Mesothelial cell of epicardium (in vitro differentiated cells): Measurements from ENCODE around the gene BCOR. TPM values are rescaled to one million over a fixed set of nuclear protein-coding genes. Genes with fewer than 3 reads are reported as not detected.

ENCODE experiments used
- DNase-seq, 2 experiments: peaks; one replicate each; pipeline ENCODE4 v3.0.0; 2021; ENCODE audit warnings: low spot score in 2 of 2; ENCODE audit not compliant: unreplicated experiment in 2 of 2
- H3K27ac Mint-ChIP-seq: 2 replicates; pipeline ENCODE4 v1.8.0; 2021; ENCODE audit warnings: mixed read lengths
- H3K27me3 Mint-ChIP-seq: 2 replicates; pipeline ENCODE4 v1.8.0; 2021; ENCODE audit warnings: low read depth, mixed read lengths
- H3K36me3 Mint-ChIP-seq: 2 replicates; pipeline ENCODE4 v1.8.0; 2021; ENCODE audit warnings: mixed read lengths
- H3K4me1 Mint-ChIP-seq: 2 replicates; pipeline ENCODE4 v1.8.0; 2021; ENCODE audit warnings: mixed read lengths
- H3K4me3 Mint-ChIP-seq: 2 replicates; pipeline ENCODE4 v1.8.0; 2021; ENCODE audit warnings: mild to moderate bottlenecking, moderate library complexity, mixed read lengths
- H3K9me3 Mint-ChIP-seq: 2 replicates; pipeline ENCODE4 v1.8.0; 2021; ENCODE audit warnings: mixed read lengths
- CTCF ChIP-seq: fragments of 200-600 bp; sonication (generic); IDR thresholded peaks from one replicate; pipeline ENCODE4 v1.5.0; 2021; ENCODE audit warnings: antibody characterized with exemption; ENCODE audit not compliant: unreplicated experiment
- total RNA-seq: library from RNA; stranded (reverse); gene quantifications from 3 replicates; pipeline ENCODE4 v1.2.1, GENCODE V29; 2021

Gene BCOR
- total RNA-seq, 1 donor from 2014 or later, result 52.3 TPM

- H3K9me3 Mint-ChIP-seq, result peaks cover 7% of the 10 kb centered on the region
- DNase-seq, result no peak
- no peaks in the 10 kb centered on the region for H3K36me3 Mint-ChIP-seq
- peak overlapping the region; percentile 28 for H3K4me3 Mint-ChIP-seq
- TF ChIP-seq CTCF, result no peak
- peak overlapping the region; percentile 69 for H3K27ac Mint-ChIP-seq
- H3K4me1 Mint-ChIP-seq, result peaks cover 59% of the 10 kb centered on the region
- peaks cover 29% of the 10 kb centered on the region for H3K27me3 Mint-ChIP-seq
These were observed 90.5 kb downstream of the BCOR start for GRCh38 chrX:40007131-40007755.

- no peak for DNase-seq
- Mint-ChIP-seq H3K27me3 (peaks cover 25% of the 10 kb centered on the region), H3K9me3 (peaks cover 7% of the 10 kb centered on the region), H3K27ac (no peak overlapping the region), H3K4me3 (no peak overlapping the region), H3K36me3 (no peaks in the 10 kb centered on the region), H3K4me1 (peaks cover 56% of the 10 kb centered on the region)
- TF ChIP-seq CTCF, result no peak
These were observed 91.4 kb downstream of the BCOR start for GRCh38 chrX:40006106-40007017.

- TF ChIP-seq CTCF, result no peak
- Mint-ChIP-seq H3K27me3 (peaks cover 16% of the 10 kb centered on the region), H3K4me3 (peak overlapping the region; percentile 66), H3K27ac (peak overlapping the region; percentile 79), H3K4me1 (peaks cover 48% of the 10 kb centered on the region), H3K9me3 (peaks cover 7% of the 10 kb centered on the region), H3K36me3 (no peaks in the 10 kb centered on the region)
- no peak for DNase-seq
These were observed 92.3 kb downstream of the BCOR start for GRCh38 chrX:40005292-40006011.

GRCh38 chrX:40004921-40005291 is 92.9 kb downstream of the BCOR start:
- no peak for DNase-seq
- Mint-ChIP-seq H3K4me3 (peak overlapping the region; percentile 24), H3K4me1 (peaks cover 43% of the 10 kb centered on the region), H3K27ac (no peak overlapping the region), H3K36me3 (no peaks in the 10 kb centered on the region), H3K9me3 (peaks cover 7% of the 10 kb centered on the region), H3K27me3 (peaks cover 16% of the 10 kb centered on the region)
- TF ChIP-seq CTCF, result no peak

- no peaks in the 10 kb centered on the region for H3K36me3 Mint-ChIP-seq
- H3K4me1 Mint-ChIP-seq, result peaks cover 38% of the 10 kb centered on the region
- no peak for TF ChIP-seq CTCF
- no peak for DNase-seq
- H3K27ac Mint-ChIP-seq, result peak overlapping the region; percentile 72
- H3K9me3 Mint-ChIP-seq, result peaks cover 8% of the 10 kb centered on the region
- peaks cover 16% of the 10 kb centered on the region for H3K27me3 Mint-ChIP-seq
- H3K4me3 Mint-ChIP-seq, result no peak overlapping the region
These were observed 93.6 kb downstream of the BCOR start for GRCh38 chrX:40004246-40004535.
